NCI-H2081 (cell line): ENCODE measurements around the gene ELF5.

Source experiments
- DNase-seq, 2 experiments: peaks; one replicate each; lab custom pipeline; 2025; lab: John Stamatoyannopoulos, UW

Gene ELF5

DNA sequence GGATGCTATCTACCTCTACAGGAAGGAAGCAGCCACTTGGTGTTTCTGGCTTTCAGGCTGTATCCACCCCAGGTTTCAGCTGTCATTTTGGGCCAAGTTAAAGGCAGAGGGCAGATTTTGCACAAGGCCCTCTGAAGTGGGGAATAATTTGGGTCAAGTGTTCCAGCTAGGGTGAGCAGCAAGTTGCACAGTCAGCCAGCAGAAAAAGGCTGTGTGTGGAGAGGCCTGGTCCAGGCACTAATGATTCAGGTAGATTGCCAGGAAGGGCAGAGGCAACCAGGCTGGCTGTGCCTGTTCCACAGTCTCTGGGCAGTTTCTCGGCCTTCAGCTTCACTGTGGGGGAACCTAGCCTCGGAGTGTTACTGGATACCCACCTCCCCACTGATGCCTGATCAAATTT lies 8.6 kb upstream of the ELF5 start:
- no peak for DNase-seq

DNA sequence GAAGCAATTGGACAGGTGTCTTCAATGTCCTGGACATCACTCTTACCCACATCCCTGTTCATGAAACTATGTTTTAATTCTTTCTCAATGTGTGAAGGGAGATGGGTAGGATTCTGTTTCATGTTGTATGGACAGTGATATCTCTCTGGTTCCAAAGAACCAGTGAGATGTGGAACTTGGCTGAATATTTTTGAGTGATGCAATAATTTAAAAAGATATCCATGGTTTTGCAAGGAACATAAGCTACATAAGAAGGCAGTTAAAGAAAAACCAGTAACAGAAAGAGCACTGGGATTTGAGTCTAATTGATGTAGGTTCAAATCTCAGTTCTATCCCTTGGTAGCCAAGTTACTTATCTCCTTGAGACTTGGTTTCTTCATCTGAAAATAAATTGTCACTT lies 7.7 kb upstream of the ELF5 start:
- DNase-seq, result no peak

DNA sequence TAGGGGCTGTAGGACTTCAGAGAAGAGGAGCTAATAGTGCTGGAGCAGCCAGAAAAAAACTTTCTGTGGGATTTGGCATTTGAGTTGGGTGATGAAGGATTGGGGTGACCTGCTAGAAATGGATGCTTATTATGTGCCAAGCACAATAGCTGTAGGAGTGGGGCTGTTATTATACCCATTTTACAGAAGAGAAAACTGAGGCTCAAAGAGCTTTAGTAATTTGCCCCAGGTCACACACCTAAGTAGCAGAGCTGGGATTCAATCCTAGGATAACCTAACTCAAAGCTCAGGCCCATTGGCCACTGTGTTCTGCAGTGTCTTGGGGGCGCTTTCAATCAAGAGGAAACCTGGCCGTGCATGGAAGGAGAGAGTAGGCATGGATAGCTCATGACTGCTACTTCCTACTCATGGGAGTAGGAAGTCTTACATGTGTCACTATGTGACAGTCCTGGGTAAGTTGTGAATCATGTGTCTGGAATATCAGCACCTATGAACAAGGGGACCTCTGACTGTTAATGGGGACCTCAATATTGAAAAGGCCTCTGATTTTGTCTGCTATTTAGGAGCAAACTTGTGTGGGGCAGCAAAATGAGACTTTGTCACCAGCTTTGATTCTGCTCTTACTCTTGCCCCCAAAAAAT lies 6.1 kb upstream of the ELF5 start:
- no peak for DNase-seq

DNA sequence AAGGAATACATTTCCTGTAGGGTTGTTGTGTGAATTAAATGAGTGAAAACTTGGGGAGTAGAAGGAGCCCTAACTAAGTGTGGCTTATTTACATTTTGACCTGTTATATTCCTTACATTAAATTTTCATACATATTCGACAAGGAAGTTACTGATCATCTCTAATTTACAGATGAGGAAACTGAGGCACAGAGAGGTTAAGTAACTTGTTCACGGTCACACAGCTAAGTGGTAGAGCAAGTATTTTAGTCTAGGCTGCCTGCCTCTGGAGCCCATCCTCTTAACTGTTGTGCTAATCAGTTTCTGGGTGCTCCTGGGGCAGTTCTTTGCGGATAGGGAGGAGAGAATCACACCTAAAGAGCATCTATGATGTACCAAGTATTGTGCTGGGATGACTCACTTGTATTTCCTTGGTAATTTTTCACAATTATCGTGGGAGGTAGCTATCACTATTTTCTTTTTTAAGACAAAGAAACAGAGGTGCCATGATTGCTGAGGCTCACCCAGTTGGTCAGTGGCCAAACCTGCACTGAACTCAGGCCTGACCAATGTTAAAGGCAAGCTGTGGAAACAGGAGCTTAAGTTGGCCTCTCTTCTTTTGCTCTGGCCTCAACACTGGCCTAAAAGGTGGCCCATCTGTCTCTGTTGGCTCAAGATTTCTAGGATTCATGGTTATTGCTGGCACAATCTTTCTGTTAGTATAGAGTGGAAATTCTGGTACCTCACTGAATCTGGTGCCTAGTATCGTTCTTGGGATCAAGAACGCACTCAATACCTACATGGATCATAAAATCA lies 2.9 kb upstream of the ELF5 start:
- no peak for DNase-seq

DNA sequence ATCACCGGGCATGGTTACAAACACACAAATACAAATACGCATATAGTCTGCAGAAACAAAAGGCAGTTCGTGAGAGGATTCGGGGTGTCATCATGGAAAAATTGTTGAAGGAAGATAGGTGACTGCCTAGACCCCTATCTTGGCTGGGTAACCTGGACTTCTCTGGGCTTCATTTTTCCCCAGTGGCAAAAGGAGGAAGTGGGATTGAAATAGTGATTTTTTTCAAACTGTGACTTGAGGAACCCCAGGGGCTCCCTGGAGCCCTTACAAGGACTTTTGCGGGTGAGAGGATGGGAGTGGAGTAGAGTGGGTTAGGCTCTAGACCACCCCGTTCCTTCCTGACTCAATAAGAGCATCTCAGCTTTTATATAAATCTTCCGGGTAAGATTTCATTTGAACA lies 1.0 kb upstream of the ELF5 start:
- no peak for DNase-seq

DNA sequence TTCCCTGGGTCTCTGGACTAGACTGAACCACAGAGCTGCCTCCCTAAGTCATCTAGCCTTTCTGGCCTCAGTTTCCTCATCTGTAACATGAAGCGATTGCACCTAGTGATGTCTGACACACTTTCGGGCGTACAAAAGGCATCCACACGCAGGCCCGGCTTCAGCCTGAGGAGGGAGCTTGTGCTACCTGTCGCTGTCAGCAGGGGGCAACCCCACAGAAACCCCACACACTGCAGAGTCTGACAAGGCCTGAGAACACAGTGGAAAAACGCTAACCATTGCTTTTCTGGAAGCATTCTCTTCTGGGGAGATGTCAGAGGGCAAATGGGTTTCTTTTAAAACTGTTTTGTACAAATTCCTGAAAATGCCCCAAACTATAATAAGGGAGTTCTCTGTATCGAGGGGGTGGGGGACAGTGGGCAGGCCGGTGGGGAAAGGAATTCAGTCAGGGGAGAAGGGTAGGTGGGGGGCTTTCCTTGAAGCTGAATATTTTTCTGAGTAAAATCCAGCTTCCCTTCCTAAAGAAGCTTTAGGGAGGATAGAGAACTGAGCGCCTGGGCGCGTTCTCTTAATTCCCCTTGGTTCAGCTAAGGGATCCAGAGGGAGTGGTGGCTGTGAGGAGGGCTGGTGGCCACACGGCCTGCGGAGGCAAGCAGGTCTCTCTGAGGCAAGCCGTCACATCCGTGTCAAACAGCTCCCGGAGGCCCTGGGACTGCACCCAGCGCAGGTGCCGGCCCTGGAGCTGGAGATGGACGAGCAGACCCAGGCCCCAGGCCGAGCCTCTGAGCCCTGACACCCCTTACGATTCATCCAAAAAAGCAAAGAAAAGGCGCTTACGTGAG lies 533 bp downstream of the ELF5 start:
- DNase-seq, result no peak

DNA sequence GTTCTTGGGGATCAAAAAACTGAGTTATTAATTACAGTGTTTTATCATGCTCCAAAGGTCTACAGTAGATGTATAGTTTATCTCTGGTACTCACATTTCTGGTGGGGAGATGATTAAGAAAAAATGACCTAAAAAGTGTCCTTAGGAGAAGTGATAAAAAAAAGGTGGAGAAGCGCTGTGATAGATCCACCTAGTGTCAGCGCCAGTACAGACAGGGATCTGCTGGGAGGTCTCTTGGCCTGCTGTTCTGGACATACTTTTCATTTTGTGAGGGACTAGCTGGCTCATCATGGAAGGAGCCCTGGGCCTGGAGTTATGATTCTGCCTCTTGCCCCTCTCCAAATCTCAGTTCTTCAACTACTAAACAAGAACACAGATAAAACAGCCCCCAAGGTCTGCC lies 2.9 kb downstream of the ELF5 start:
- no peak for DNase-seq

DNA sequence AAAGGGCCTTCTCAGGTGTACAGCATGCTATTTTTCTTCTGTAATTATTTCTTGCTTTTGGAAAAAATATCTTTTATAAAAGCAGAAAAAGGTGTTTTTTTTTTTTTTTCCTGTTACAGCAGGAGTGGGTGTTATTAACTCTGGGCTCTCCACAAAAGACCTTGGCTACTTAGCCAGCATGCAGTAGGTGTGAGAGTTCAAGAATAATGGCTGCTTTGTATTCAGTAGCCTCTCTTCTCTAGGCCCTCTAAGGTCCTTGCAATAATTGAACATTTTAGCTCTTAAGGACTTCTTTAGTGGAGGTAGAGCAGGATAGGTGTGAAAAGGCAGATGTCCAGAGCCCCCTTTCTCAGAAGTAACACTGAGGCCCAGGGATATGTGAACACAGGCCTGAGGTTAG lies 3.4 kb downstream of the ELF5 start:
- no peak for DNase-seq

DNA sequence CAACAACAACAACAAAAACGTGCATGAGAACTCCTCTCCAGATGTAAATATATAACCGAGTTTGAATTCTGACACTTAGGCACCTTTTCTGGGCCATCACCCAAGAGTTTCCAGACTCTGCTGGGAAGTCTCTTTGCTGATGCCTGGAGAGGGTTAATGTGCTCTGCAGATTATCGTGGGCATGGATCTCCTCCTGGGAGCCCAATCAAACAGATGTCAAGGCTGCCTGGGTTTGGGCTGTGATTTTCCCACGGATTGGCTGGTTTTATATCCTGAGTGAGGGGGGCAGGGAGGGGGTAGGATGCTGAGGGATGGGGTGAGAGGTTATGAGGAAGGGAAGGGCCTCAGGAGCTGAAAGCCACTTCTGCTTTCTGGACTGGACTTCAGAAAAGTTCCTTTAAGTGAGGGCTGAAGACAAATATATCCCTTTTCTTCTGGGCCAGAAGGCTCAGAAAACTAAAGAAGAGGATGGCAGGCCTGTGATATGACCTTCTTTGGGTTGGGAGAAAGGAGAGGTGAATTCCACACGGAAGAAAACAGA lies 4.2 kb downstream of the ELF5 start:
- DNase-seq, result no peak

DNA sequence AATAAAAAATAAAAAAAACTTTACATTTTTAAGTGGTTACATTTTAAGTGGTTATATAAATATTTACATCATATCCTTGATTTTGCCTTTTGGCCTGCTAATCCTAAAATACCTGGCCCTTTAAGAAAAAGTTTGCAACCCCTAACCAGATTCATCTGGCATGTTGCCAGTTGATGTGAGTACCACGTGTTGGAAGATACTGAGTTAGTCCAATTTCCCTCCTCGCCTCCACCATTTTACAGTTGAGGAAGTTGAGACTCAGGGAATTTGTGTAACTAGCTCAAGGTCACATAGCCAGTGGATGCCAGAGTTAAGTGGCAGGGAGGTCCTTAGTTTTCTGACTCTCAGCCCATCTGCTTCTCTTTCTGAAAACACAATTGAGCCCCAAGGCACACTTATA lies 5.1 kb downstream of the ELF5 start:
- DNase-seq, result no peak

DNA sequence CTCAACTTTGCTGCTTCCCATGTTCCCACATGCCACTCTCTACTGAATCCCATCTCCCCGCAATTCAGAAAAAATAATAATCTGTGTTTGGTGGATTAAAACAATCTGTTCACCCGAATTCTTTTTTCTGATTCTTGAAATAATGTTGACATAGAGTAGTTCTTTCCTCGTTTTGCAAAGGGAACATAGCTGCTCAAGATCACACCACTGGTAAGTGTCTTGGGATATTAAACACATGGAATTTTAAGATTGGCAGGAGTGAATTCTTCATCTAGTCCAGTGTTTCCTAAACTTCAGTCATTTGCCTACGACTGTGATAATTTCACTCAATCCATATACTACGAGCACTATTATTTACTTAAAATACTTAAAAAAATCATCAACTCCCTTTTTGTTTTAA lies 6.0 kb downstream of the ELF5 start:
- DNase-seq, result no peak

DNA sequence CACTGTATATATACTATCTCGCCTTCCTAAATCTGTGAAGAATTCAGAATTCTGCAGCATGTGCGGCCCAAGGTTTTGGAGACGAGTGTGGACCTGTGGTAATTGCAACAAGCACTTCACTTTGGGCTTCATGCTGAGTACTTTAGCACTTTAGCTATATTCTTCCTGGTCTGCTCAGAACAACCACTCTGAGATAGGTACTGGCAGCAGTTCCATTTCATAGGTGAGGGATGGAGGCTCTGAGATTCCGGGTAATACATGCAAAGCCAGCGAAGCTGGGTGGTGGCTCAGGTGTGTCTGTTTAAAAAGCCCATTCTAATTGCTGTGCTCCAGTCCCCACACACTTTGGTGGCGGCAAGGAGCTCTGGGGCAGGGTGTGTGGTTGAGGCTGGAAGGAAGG lies 6.4 kb downstream of the ELF5 start:
- DNase-seq, result no peak

DNA sequence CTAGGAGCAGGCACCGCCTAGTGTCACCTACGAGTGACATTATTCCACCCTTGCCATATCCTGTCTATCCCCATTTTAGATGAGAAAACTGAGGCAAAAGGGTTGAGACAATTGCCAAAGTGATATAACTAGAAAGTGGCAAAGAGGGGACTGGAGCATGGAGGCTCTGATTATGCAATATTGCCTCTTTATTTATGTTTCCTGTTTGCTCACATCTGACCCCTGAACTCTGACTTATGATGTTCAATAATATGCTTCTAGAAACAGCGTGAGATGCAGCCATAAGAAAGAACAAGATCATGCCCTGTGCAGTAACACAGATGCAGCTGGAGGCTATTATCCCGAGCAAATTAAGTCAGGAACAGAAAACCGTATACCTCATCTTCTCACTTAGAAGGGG lies 7.7 kb downstream of the ELF5 start:
- DNase-seq, result no peak

DNA sequence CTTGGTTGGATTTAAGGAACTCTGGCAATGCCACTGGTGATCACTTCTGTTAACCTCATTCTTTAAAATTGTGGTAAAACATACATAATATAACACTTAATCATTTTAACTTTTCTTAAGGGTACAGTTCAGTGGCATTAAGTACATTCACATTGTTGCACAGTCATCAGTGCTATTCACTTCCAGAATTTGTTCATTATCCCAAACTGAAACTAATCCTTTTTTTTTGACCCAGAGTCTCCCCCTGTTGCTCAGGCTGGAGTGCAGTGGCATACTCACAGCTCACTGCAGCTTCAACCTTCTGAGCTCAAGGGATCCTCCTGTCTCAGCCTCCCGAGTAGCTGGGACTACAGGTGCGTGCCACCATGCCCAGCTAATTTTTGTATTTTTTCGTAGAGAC lies 10.6 kb downstream of the ELF5 start:
- no peak for DNase-seq

DNA sequence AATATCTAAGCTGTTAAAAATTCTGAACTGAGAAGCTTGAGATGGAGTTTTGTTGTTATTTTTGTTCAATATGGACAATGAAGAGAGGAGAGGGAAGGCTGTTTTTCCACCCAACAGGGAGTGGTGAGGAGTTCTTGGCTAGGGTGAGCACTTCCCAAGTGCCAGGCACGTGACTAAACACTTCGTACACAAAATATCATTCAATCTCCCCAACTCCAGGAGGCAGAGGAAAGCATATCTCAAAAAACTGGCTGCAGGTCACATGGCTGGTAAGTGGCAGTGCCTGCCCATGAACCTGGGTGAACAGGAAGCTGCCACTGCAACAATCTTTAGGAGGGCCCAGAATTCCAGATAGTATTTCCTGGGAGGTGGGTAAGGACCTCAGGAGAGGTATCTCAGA lies 11.6 kb downstream of the ELF5 start:
- no peak for DNase-seq

DNA sequence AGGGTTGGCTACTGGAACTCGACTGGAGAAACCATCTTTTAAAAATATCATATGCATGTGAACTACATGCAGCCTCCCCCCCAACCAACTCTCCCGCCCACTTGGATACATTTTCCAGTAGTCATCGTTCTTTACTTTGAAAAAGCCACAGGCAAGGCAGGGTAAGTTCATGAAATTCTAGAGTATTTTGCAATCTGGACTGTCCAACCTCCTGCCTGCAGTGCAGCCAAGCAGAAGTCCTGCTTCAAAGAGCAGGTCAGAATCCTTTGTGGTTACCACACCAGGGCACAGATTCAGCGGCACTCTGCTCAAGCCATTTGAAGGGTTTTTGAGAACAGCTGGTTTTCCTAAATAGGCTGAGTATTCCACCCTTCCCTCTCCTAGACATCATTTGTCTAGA lies 12.1 kb downstream of the ELF5 start:
- no peak for DNase-seq

DNA sequence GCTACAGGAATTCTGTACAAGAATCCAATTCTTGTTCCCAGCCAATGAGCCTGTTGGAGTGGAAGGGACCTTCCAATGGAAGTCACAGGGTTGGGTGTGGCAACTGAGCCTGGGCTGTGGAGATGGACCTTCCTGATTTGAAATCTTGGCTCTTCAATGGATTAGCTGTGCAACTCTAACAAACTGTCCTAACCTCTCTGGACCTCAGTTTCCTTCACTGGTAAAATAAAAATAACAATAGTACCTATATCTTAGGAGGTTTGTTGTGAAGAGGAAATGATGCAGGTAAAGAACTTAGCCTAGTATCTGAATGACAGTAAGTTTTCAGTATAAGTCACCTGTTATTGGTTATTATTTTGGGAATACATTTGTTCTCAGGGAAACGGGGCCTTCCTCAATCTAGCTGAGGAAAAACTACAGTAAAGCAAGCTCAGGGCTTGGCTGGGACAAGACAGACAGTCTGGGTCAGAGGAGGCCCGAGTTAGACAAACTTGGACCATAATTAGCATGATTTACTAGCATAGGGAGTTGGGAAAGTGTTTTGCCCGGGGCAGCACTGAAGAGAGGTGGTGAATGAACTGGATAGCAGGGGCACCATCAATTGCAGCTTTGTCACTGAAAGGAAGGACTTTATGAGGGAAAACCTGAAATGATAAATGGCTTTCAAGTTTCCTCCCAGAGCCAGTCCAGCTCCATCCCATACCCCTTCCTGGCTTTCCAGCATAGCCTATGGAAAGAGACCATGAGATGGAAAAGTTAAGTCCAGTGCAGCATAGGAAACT lies 13.7 kb downstream of the ELF5 start:
- DNase-seq, result no peak

DNA sequence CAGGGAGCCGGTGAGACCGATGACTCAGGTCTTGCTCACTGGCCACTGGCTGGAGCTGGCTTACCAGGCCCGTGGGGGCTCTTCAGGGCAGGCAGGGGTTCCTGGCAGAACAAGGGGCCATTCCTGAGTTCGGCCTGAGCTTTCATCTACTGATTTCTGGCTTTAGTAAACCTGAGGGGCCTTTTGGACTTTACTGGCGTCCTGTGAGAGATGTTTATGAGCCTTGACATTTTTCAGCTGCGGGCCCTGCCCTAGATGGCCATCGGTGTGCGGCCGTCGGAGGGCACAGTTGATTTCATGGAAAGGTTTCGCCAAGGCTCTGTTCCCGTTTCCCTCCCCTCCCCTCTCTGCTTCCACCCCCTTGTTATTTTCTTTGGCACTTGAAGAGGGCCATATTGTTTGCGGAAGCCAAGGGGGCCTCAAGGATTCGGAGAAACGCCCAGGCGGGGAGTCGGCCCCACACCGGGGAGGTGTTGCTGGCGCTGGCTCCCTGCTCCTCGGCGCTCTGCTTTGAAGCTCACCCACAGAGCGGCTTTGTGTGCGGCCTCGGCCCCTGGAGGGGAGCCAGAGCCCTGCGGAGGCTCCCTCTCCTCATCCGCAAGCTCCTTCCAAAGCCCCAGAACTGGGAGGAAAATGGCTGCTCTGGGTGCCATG lies 17.7 kb downstream of the ELF5 start:
- no peak for DNase-seq

DNA sequence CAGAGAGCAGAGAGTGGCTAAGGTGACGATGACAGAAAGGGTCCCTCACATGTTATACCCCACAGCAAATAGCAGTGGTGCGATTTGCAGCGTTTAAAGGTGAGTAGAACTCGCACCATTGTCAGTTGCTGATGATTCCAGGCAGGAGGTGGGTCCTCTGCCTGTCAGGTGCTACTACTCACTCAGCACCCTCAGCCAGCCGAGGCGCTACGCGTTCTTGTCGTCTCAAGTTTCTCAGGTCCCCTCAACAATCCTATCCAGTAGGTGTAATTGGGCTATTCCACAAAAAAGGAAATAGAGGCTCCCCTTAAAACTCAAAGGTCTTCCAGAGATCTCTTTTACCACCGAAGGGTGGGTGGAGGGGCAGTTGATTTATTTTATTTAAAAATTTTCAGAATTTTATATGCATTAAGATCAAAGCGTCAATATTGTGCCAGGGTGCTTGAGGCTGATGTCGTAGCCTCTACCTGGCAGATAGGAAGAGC lies 18.3 kb downstream of the ELF5 start:
- no peak for DNase-seq

DNA sequence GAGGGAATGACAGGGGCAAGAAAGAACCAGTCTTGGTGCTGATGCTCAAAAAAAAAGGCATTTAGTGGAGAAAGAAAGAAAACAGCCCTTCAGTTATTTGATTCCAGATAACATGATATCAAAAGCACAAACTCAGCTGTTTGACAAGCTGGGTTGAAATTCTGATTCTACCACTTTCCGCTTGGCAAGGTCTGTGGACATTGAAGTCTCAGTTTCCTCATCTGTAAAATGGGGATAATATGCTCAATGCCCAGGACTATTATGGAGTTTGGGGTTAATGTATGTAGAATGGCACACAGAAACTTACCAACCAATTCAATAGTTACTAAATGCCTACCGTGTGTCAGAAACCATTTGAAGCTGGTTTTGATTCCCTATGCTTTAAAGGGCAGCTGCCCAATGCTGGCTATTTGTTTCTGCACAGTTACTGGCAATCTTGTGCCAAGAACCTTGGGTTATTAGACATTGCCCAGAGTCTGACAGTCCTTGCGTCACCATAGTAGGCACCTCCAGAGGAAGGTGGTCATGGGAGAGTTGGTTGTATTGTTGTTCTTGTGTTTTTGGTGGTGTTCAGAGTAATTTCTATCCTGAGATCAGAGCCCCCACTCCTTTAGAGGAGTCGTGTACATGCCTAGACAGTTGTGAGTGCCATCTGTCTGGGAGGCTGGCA lies 19.5 kb downstream of the ELF5 start:
- DNase-seq, result no peak

DNA sequence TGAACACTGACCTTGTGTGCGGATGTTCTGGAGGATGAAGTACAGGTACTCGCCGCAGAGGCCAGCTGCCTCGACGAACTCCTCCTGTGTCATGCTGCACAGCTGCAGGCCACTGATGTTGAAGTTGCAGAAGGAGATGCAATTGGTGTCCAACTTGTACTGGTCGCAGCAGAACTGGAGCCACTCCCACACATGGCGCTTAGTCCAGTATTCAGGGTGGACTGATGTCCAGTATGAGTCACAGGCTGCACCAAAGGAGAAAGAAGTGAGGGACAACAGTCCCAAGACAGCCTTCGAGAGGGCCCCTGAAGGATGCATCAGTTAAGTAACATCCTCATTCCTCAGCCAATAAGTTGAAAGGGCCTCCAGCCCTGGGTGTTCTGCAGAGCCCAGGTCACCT lies 20.1 kb downstream of the ELF5 start:
- DNase-seq, result no peak
